Endothelial cell of umbilical vein (primary cell): ENCODE measurements around the gene CNPY3. TPM values are rescaled to one million over a fixed set of nuclear protein-coding genes. Genes with fewer than 3 reads are reported as not detected.

Experiments used
- BruUV-seq: library from RNA; stranded (reverse); fragments of 400-500 nt; replicated peaks from 2 replicates; lab custom pipeline; 2021; lab: Mats Ljungman, UMichigan
- CTCF ChIA-PET: fragments of 300-600, 350-600 bp; sonication (Branson Sonifier 250); formaldehyde crosslinking; loops from one replicate; lab custom pipeline; 2021; ENCODE audit warnings: antibody characterized with exemption, inconsistent platforms; lab: Charles Lee
- POLR2A ChIA-PET: fragments of 300-600, 350-600 bp; sonication (Branson Sonifier 250); formaldehyde crosslinking; loops from one replicate; lab custom pipeline; 2021; ENCODE audit warnings: antibody characterized with exemption, inconsistent platforms; lab: Charles Lee
- DNase-seq: peaks from one replicate; pipeline ENCODE4 v3.0.0-alpha.2; 2011; ENCODE audit warnings: low read depth, low spot score
- FAIRE-seq: peaks from 2 replicates; lab custom pipeline; 2011; peaks lifted over from hg19 to GRCh38; lab: Jason Lieb, UNC
- H2AFZ ChIP-seq: 2 replicates; pipeline ENCODE4 v1.6.0; 2012; ENCODE audit warnings: low read depth, low read length, control low read depth, inconsistent platforms
- H3K27ac ChIP-seq: 2 replicates; pipeline ENCODE4 v1.5.1; 2011; ENCODE audit warnings: low read depth, mild to moderate bottlenecking, control low read depth, low read length, moderate library complexity; ENCODE audit not compliant: insufficient read depth
- H3K27me3 ChIP-seq, 2 experiments: 2 replicates each; pipeline versions ENCODE4 v1.6.0 to v1.6.1; 2011; ENCODE audit warnings: low read length in 2 of 2, mixed read lengths in 1 of 2; ENCODE audit not compliant: control insufficient read depth in 2 of 2, insufficient read depth in 2 of 2
- H3K36me3 ChIP-seq, 2 experiments: 2 replicates in 1 of 2; 3 replicates in 1 of 2; pipeline ENCODE4 v1.5.1; 2011; ENCODE audit warnings: low read length in 2 of 2, mild to moderate bottlenecking in 1 of 2, moderate library complexity in 1 of 2; ENCODE audit not compliant: control insufficient read depth in 2 of 2, insufficient read depth in 2 of 2; ENCODE audit errors: extremely low read depth in 1 of 2
- H3K4me1 ChIP-seq: 3 replicates; pipeline ENCODE4 v1.5.1; 2011; ENCODE audit warnings: mild to moderate bottlenecking, low read length; ENCODE audit not compliant: control insufficient read depth, insufficient read depth; ENCODE audit errors: extremely low read depth
- H3K4me2 ChIP-seq: 2 replicates; pipeline ENCODE4 v1.6.1; 2011; ENCODE audit warnings: low read length, control low read depth, mixed read lengths; ENCODE audit not compliant: insufficient read depth
- H3K4me3 ChIP-seq, 3 experiments: fragments of 200-600 bp in 1 of 3; sonication (generic), shearing (Covaris generic) in 1 of 3; replicated peaks in 1 of 3; 2 replicates each; pipeline ENCODE4 v1.5.1; 2011 to 2016; ENCODE audit warnings: control low read depth in 3 of 3, low read length in 3 of 3, mild to moderate bottlenecking in 2 of 3, inconsistent platforms in 1 of 3, low read depth in 1 of 3, moderate library complexity in 1 of 3; ENCODE audit not compliant: insufficient read depth in 1 of 3
- H3K79me2 ChIP-seq: 2 replicates; pipeline ENCODE4 v1.6.0; 2012; ENCODE audit warnings: low read length, inconsistent platforms; ENCODE audit not compliant: control insufficient read depth, insufficient read depth
- H3K9ac ChIP-seq: replicated peaks from 2 replicates; pipeline ENCODE3; 2011; ENCODE audit warnings: low read length, control low read depth; ENCODE audit not compliant: insufficient read depth; ENCODE audit errors: extremely low read depth
- H3K9me1 ChIP-seq: replicated peaks from 3 replicates; pipeline ENCODE4 v1.6.0; 2011; ENCODE audit warnings: mild to moderate bottlenecking, low read length; ENCODE audit not compliant: control insufficient read depth, insufficient read depth; ENCODE audit errors: extremely low read depth
- H3K9me3 ChIP-seq: replicated peaks from 2 replicates; pipeline ENCODE4 v1.5.1; 2012; ENCODE audit warnings: low read length, inconsistent platforms; ENCODE audit not compliant: control insufficient read depth, insufficient read depth
- H4K20me1 ChIP-seq: replicated peaks from 2 replicates; pipeline ENCODE3; 2011; ENCODE audit warnings: mild to moderate bottlenecking, low read length; ENCODE audit not compliant: control insufficient read depth, insufficient read depth; ENCODE audit errors: extremely low read depth
- CTCF ChIP-seq, 2 donors: IDR thresholded peaks; 1 replicate in 1 of 2; 2 replicates in 1 of 2; pipeline ENCODE4 v1.5.1; 2011; ENCODE audit warnings: low read length in 2 of 2, mild to moderate bottlenecking in 2 of 2, moderate library complexity in 2 of 2, control low read depth in 1 of 2, inconsistent platforms in 1 of 2, low read depth in 1 of 2; ENCODE audit not compliant: insufficient read depth in 1 of 2; ENCODE audit errors: extremely low read depth in 1 of 2
- EZH2 ChIP-seq: IDR thresholded peaks from 2 replicates; pipeline ENCODE4 v1.6.1; 2012; ENCODE audit warnings: borderline replicate concordance, low read depth, mild to moderate bottlenecking, moderate library complexity, low read length, inconsistent platforms; ENCODE audit not compliant: severe bottlenecking
- FOS ChIP-seq: IDR thresholded peaks from 2 replicates; pipeline ENCODE4 v1.6.1; 2011; ENCODE audit warnings: mild to moderate bottlenecking, low read length, moderate library complexity, borderline replicate concordance; ENCODE audit not compliant: insufficient read depth
- GATA2 ChIP-seq: IDR thresholded peaks from 2 replicates; pipeline ENCODE4 v1.7.0; 2011; ENCODE audit warnings: low read depth, mild to moderate bottlenecking, moderate library complexity, mixed read lengths, low read length; ENCODE audit not compliant: insufficient read length, insufficient read depth
- JUN ChIP-seq: IDR thresholded peaks from 2 replicates; pipeline ENCODE4 v1.6.1; 2011; ENCODE audit warnings: borderline replicate concordance, low read depth; ENCODE audit not compliant: insufficient read length, insufficient read depth
- MAX ChIP-seq: IDR thresholded peaks from 2 replicates; pipeline ENCODE4 v1.6.1; 2011; ENCODE audit not compliant: insufficient read depth, insufficient read length
- MYC ChIP-seq: IDR thresholded peaks from one replicate; pipeline ENCODE4 v1.6.1; 2011; ENCODE audit warnings: mild to moderate bottlenecking, low read depth, low read length
- POLR2A ChIP-seq: IDR thresholded peaks from 2 replicates; pipeline ENCODE4 v1.6.1; 2012; ENCODE audit warnings: low read depth, mild to moderate bottlenecking, control low read depth, low read length
- POLR2AphosphoS5 ChIP-seq: IDR thresholded peaks from 2 replicates; pipeline ENCODE4 v1.6.1; 2012; ENCODE audit warnings: low read depth, mild to moderate bottlenecking, control low read depth, low read length, moderate library complexity; ENCODE audit not compliant: insufficient read depth
- dilution Hi-C: fragments of 300-500 bp; cut with MboI; formaldehyde crosslinking; loops from one replicate; pipeline ENCODE4 v1.15.0; 2019; ENCODE audit warnings: low sequenced_read_pairs; ENCODE audit not compliant: extremely low pct_ligation_motif_present
- intact Hi-C: fragments of 100-400 bp; cut with micrococcal nuclease; formaldehyde crosslinking; loops from one replicate; pipeline ENCODE4 v1.10.0; 2022
- polyA plus RNA-seq, 4 experiments: library from polyadenylated mRNA; depleted of rRNA in 3 of 4; stranded (reverse) in 3 of 4; unstranded in 1 of 4; fragments of >200 nt; gene quantifications; 2 replicates each; pipeline versions ENCODE4 v1.2.1 to v1.2.3, GENCODE V29; 2011 to 2012; ENCODE audit warnings: missing spikeins in 1 of 4
- total RNA-seq: library from RNA; stranded (reverse); gene quantifications from 2 replicates; pipeline ENCODE4 v1.2.3, GENCODE V29; 2021

Gene CNPY3
- total and polyA plus RNA-seq, 2 donors (not counting 3 experiments of a cell fraction or from before 2014, with no cell fraction given): 40.8 to 53.1 TPM

GRCh38 chr6:42967228-42967627, 37.9 kb downstream of the CNPY3 start:
- ChIA-PET POLR2A (no interaction called here), CTCF (no interaction called here)
- FAIRE-seq (no peak), DNase-seq (no peak)
- Histone ChIP-seq H3K27me3 (no peaks in the 10 kb centered on the region), H2AFZ (no peak overlapping the region), H3K9ac (no peak overlapping the region), H3K4me1 (peaks cover 5% of the 10 kb centered on the region), H3K4me3 (no peak overlapping the region), H3K79me2 (no peaks in the 10 kb centered on the region), H3K4me2 (no peak overlapping the region), H4K20me1 (no peaks in the 10 kb centered on the region), H3K36me3 (peaks cover 0 to 18% of the 10 kb centered on the region in 2 experiments), H3K9me1 (no peaks in the 10 kb centered on the region), H3K27ac (no peak overlapping the region), H3K9me3 (no peaks in the 10 kb centered on the region)
- dilution Hi-C loops (no loop called here), intact Hi-C loops (no loop called here)
- BruUV-seq: no TSS peak
- no peak for TF ChIP-seq CTCF (IDR thresholded peaks at IDR 0.05; ENCODE audit: extremely low read depth in 1 of 2, insufficient read depth in 1 of 2, low read depth in 1 of 2, low read length in 2 of 2)
- TF ChIP-seq FOS: no peak
- TF ChIP-seq EZH2: no peak
- no peak for TF ChIP-seq GATA2
- no peak for TF ChIP-seq POLR2AphosphoS5
- TF ChIP-seq MYC: no peak
- TF ChIP-seq JUN: no peak
- no peak for TF ChIP-seq MAX
- TF ChIP-seq POLR2A: no peak
